Measurements from ENCODE around the gene AFMID. TPM values are rescaled to one million over a fixed set of nuclear protein-coding genes. Genes with fewer than 3 reads are reported as not detected.

The AFMID gene
- total RNA-seq, 2 donors from 2014 or later, result 1.5 to 2.9 TPM

DNA sequence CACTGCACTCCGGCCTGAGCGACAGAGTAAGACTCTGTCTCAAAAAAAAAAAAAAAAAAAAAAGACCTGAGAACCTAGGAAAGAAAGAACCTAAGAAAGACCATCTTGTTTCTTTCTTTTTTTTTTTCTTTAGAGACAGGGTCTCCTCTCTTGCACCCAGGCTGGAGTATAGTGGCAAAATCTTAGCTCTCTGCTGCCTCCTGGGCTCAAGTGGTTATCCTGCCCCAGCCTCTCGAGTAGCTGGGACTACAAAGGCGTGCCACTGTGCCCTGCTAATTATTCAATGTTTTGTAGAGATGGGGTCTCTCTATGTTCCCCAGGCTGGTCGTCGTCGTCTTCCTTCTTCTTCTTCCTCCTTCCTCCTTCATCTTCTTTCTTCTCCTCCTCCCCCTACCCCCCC, 19.1 kb downstream of the AFMID start:
- no peak overlapping the region for H3K4me3 Mint-ChIP-seq
- H3K36me3 Mint-ChIP-seq (ENCODE audit: low read depth), result no peaks in the 10 kb centered on the region
- ATAC-seq, result no peak
- peaks cover 3% of the 10 kb centered on the region for H3K4me1 Mint-ChIP-seq
- no peaks in the 10 kb centered on the region for H3K9me3 ChIP-seq (ENCODE audit: control insufficient read depth, low read length, poor library complexity, severe bottlenecking)
- no peak for DNase-seq
- no peak overlapping the region for H3K27ac Mint-ChIP-seq
- no peaks in the 10 kb centered on the region for H3K27me3 Mint-ChIP-seq

DNA sequence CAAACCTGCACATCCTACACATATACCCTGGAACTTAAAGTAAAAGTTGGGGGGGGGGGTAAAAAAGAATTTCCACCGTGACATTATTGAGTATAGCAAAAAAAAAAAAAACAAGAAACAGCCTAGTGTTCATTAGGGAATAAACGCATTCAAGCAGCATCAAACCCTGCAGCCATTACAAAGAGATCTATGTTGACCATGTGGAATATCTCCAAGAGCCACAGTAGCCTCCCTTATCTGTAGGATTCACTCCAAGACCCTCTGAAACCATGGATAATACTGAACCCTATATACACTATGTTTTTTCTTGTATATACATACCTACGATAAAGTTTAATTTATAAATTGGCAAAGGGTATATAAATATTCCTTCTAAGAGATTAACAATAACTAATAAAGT, 21.3 kb downstream of the AFMID start:
- ATAC-seq (no peak), DNase-seq (no peak)
- no peak overlapping the region for H3K27ac Mint-ChIP-seq
- no peaks in the 10 kb centered on the region for H3K27me3 Mint-ChIP-seq
- H3K9me3 ChIP-seq (ENCODE audit: control insufficient read depth, low read length, poor library complexity, severe bottlenecking), result no peaks in the 10 kb centered on the region
- H3K4me3 Mint-ChIP-seq, result no peak overlapping the region
- H3K4me1 Mint-ChIP-seq, result peaks cover 8% of the 10 kb centered on the region
- peaks cover 3% of the 10 kb centered on the region for H3K36me3 Mint-ChIP-seq (ENCODE audit: low read depth)

DNA sequence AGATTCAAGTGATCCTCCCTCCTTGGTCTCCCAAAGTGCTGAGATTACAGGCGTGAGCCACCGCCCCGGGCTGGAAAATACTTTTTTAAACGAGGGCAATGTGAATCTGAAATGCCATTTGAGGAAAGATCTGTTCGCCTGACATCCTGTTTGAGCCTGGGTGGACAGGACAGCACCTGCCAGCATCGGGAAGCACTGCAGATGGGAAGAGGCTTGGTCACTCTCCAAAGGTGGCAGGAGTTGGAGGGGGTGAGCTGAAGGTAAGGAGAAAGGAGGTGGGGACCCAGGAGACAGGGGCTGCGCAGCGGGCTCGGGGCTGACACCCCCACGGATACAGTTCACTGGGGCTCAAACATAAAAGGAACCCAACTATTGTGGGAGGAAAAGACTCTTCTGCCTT, 22.9 kb downstream of the AFMID start:
- DNase-seq (no peak), ATAC-seq (no peak)
- peaks cover 3% of the 10 kb centered on the region for H3K36me3 Mint-ChIP-seq (ENCODE audit: low read depth)
- H3K4me3 Mint-ChIP-seq, result no peak overlapping the region
- H3K27ac Mint-ChIP-seq, result no peak overlapping the region
- no peaks in the 10 kb centered on the region for H3K27me3 Mint-ChIP-seq
- no peaks in the 10 kb centered on the region for H3K9me3 ChIP-seq (ENCODE audit: control insufficient read depth, low read length, poor library complexity, severe bottlenecking)
- H3K4me1 Mint-ChIP-seq, result peaks cover 10% of the 10 kb centered on the region

DNA sequence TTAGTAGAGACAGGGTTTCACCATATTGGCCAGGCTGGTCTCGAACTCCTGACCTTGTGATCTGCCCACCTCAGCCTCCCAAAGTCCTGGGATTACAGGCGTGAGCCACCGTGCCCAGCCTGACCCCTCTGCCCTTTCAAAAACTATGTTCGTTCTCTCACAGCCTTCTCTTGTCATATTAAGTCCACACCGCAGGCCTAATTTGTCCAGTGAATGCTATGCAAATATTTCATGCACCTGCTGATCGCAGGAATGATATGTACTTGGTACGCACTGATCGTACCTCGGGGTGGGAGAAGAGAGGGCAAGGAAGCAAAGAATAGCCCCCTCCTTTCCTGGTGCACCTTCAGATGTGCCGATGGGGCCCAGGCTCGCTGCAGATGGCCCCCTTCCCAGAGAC, 23.9 kb downstream of the AFMID start:
- no peaks in the 10 kb centered on the region for H3K9me3 ChIP-seq (ENCODE audit: control insufficient read depth, low read length, poor library complexity, severe bottlenecking)
- H3K27ac Mint-ChIP-seq, result no peak overlapping the region
- ATAC-seq (no peak), DNase-seq (no peak)
- no peaks in the 10 kb centered on the region for H3K27me3 Mint-ChIP-seq
- H3K4me1 Mint-ChIP-seq, result peaks cover 10% of the 10 kb centered on the region
- no peak overlapping the region for H3K4me3 Mint-ChIP-seq
- H3K36me3 Mint-ChIP-seq (ENCODE audit: low read depth), result peaks cover 3% of the 10 kb centered on the region

DNA sequence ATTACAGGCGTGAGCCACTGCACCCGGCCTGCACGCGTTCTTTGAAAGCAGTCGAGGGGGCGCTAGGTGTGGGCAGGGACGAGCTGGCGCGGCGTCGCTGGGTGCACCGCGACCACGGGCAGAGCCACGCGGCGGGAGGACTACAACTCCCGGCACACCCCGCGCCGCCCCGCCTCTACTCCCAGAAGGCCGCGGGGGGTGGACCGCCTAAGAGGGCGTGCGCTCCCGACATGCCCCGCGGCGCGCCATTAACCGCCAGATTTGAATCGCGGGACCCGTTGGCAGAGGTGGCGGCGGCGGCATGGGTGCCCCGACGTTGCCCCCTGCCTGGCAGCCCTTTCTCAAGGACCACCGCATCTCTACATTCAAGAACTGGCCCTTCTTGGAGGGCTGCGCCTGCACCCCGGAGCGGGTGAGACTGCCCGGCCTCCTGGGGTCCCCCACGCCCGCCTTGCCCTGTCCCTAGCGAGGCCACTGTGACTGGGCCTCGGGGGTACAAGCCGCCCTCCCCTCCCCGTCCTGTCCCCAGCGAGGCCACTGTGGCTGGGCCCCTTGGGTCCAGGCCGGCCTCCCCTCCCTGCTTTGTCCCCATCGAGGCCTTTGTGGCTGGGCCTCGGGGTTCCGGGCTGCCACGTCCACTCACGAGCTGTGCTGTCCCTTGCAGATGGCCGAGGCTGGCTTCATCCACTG, 27.0 kb downstream of the AFMID start, which contains the start of gene BIRC5:
BIRC5 (plus strand) TSS at position 238 of the 690 bp plus-strand sequence; CDS start at position 302, 64 bp downstream.
- DNase-seq (peak; percentile 84 to 94 (median 87)), ATAC-seq (peak; percentile 100)
- Mint-ChIP-seq H3K4me3 (peak within 1 kb of the TSS; percentile 82), H3K4me1 (peaks cover 7% of the 10 kb centered on the region), H3K27me3 (no peaks in the 10 kb centered on the region), H3K27ac (no peak within 1 kb of the TSS), H3K36me3 (ENCODE audit: low read depth) (peaks cover 3% of the 10 kb centered on the region)
- H3K9me3 ChIP-seq (ENCODE audit: control insufficient read depth, low read length, poor library complexity, severe bottlenecking), result no peaks in the 10 kb centered on the region

DNA sequence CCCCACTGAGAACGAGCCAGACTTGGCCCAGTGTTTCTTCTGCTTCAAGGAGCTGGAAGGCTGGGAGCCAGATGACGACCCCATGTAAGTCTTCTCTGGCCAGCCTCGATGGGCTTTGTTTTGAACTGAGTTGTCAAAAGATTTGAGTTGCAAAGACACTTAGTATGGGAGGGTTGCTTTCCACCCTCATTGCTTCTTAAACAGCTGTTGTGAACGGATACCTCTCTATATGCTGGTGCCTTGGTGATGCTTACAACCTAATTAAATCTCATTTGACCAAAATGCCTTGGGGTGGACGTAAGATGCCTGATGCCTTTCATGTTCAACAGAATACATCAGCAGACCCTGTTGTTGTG, 27.5 kb downstream of the AFMID start:
- ATAC-seq, result no peak
- DNase-seq, result no peak
- peaks cover 7% of the 10 kb centered on the region for H3K4me1 Mint-ChIP-seq
- H3K27me3 Mint-ChIP-seq, result no peaks in the 10 kb centered on the region
- H3K36me3 Mint-ChIP-seq (ENCODE audit: low read depth), result peaks cover 3% of the 10 kb centered on the region
- H3K27ac Mint-ChIP-seq, result no peak overlapping the region
- H3K9me3 ChIP-seq (ENCODE audit: control insufficient read depth, low read length, poor library complexity, severe bottlenecking), result no peaks in the 10 kb centered on the region
- H3K4me3 Mint-ChIP-seq, result peak overlapping the region; percentile 82

DNA sequence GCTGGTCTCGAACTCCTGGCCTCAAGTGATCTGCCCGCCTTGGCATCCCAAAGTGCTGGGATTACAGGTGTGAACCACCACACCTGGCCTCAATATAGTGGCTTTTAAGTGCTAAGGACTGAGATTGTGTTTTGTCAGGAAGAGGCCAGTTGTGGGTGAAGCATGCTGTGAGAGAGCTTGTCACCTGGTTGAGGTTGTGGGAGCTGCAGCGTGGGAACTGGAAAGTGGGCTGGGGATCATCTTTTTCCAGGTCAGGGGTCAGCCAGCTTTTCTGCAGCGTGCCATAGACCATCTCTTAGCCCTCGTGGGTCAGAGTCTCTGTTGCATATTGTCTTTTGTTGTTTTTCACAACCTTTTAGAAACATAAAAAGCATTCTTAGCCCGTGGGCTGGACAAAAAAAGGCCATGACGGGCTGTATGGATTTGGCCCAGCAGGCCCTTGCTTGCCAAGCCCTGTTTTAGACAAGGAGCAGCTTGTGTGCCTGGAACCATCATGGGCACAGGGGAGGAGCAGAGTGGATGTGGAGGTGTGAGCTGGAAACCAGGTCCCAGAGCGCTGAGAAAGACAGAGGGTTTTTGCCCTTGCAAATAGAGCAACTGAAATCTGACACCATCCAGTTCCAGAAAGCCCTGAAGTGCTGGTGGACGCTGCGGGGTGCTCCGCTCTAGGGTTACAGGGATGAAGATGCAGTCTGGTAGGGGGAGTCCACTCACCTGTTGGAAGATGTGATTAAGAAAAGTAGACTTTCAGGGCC, 32.4 kb downstream of the AFMID start:
- H3K27ac Mint-ChIP-seq, result no peak overlapping the region
- H3K27me3 Mint-ChIP-seq, result no peaks in the 10 kb centered on the region
- H3K4me3 Mint-ChIP-seq, result no peak overlapping the region
- ATAC-seq, result no peak
- DNase-seq, result no peak
- H3K36me3 Mint-ChIP-seq (ENCODE audit: low read depth), result no peaks in the 10 kb centered on the region
- no peaks in the 10 kb centered on the region for H3K9me3 ChIP-seq (ENCODE audit: control insufficient read depth, low read length, poor library complexity, severe bottlenecking)
- peaks cover under 1% of the 10 kb centered on the region for H3K4me1 Mint-ChIP-seq

DNA sequence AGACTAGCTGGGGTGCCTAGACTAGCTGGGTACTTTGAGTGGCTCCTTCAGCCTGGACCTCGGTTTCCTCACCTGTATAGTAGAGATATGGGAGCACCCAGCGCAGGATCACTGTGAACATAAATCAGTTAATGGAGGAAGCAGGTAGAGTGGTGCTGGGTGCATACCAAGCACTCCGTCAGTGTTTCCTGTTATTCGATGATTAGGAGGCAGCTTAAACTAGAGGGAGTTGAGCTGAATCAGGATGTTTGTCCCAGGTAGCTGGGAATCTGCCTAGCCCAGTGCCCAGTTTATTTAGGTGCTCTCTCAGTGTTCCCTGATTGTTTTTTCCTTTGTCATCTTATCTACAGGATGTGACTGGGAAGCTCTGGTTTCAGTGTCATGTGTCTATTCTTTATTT, 35.9 kb downstream of the AFMID start:
- peaks cover 9% of the 10 kb centered on the region for H3K27me3 Mint-ChIP-seq
- no peak overlapping the region for H3K27ac Mint-ChIP-seq
- DNase-seq, result no peak
- no peak overlapping the region for H3K4me3 Mint-ChIP-seq
- ATAC-seq, result no peak
- H3K4me1 Mint-ChIP-seq, result no peaks in the 10 kb centered on the region
- no peaks in the 10 kb centered on the region for H3K36me3 Mint-ChIP-seq (ENCODE audit: low read depth)
- H3K9me3 ChIP-seq (ENCODE audit: control insufficient read depth, low read length, poor library complexity, severe bottlenecking), result no peaks in the 10 kb centered on the region

DNA sequence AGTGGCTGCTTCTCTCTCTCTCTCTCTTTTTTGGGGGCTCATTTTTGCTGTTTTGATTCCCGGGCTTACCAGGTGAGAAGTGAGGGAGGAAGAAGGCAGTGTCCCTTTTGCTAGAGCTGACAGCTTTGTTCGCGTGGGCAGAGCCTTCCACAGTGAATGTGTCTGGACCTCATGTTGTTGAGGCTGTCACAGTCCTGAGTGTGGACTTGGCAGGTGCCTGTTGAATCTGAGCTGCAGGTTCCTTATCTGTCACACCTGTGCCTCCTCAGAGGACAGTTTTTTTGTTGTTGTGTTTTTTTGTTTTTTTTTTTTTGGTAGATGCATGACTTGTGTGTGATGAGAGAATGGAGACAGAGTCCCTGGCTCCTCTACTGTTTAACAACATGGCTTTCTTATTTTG, 36.6 kb downstream of the AFMID start:
- Mint-ChIP-seq H3K4me3 (no peak overlapping the region), H3K36me3 (ENCODE audit: low read depth) (no peaks in the 10 kb centered on the region)

DNA sequence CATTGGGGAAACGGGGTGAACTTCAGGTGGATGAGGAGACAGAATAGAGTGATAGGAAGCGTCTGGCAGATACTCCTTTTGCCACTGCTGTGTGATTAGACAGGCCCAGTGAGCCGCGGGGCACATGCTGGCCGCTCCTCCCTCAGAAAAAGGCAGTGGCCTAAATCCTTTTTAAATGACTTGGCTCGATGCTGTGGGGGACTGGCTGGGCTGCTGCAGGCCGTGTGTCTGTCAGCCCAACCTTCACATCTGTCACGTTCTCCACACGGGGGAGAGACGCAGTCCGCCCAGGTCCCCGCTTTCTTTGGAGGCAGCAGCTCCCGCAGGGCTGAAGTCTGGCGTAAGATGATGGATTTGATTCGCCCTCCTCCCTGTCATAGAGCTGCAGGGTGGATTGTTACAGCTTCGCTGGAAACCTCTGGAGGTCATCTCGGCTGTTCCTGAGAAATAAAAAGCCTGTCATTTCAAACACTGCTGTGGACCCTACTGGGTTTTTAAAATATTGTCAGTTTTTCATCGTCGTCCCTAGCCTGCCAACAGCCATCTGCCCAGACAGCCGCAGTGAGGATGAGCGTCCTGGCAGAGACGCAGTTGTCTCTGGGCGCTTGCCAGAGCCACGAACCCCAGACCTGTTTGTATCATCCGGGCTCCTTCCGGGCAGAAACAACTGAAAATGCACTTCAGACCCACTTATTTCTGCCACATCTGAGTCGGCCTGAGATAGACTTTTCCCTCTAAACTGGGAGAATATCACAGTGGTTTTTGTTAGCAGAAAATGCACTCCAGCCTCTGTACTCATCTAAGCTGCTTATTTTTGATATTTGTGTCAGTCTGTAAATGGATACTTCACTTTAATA, 37.3 kb downstream of the AFMID start:
- Mint-ChIP-seq H3K27ac (peak overlapping the region; percentile 49), H3K36me3 (ENCODE audit: low read depth) (no peaks in the 10 kb centered on the region), H3K27me3 (peaks cover 9% of the 10 kb centered on the region), H3K4me3 (no peak overlapping the region), H3K4me1 (no peaks in the 10 kb centered on the region)
- H3K9me3 ChIP-seq (ENCODE audit: control insufficient read depth, low read length, poor library complexity, severe bottlenecking), result no peaks in the 10 kb centered on the region
- DNase-seq (no peak), ATAC-seq (no peak)

More for the DNA sequence above, 36.6 kb downstream of the AFMID start:
- Mint-ChIP-seq H3K4me1 (no peaks in the 10 kb centered on the region), H3K27me3 (peaks cover 9% of the 10 kb centered on the region), H3K27ac (peak overlapping the region; percentile 49)
- ATAC-seq (no peak), DNase-seq (no peak)
- no peaks in the 10 kb centered on the region for H3K9me3 ChIP-seq (ENCODE audit: control insufficient read depth, low read length, poor library complexity, severe bottlenecking)

DNA sequence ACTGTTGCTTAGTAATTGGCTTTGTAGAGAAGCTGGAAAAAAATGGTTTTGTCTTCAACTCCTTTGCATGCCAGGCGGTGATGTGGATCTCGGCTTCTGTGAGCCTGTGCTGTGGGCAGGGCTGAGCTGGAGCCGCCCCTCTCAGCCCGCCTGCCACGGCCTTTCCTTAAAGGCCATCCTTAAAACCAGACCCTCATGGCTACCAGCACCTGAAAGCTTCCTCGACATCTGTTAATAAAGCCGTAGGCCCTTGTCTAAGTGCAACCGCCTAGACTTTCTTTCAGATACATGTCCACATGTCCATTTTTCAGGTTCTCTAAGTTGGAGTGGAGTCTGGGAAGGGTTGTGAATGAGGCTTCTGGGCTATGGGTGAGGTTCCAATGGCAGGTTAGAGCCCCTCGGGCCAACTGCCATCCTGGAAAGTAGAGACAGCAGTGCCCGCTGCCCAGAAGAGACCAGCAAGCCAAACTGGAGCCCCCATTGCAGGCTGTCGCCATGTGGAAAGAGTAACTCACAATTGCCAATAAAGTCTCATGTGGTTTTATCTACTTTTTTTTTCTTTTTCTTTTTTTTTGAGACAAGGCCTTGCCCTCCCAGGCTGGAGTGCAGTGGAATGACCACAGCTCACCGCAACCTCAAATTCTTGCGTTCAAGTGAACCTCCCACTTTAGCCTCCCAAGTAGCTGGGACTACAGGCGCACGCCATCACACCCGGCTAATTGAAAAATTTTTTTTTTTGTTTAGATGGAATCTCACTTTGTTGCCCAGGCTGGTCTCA, 38.1 kb downstream of the AFMID start:
- DNase-seq (no peak), ATAC-seq (no peak)
- peaks cover 9% of the 10 kb centered on the region for H3K27me3 Mint-ChIP-seq
- H3K9me3 ChIP-seq (ENCODE audit: control insufficient read depth, low read length, poor library complexity, severe bottlenecking), result no peaks in the 10 kb centered on the region
- no peaks in the 10 kb centered on the region for H3K36me3 Mint-ChIP-seq (ENCODE audit: low read depth)
- H3K27ac Mint-ChIP-seq, result no peak overlapping the region
- H3K4me3 Mint-ChIP-seq, result no peak overlapping the region
- H3K4me1 Mint-ChIP-seq, result no peaks in the 10 kb centered on the region

DNA sequence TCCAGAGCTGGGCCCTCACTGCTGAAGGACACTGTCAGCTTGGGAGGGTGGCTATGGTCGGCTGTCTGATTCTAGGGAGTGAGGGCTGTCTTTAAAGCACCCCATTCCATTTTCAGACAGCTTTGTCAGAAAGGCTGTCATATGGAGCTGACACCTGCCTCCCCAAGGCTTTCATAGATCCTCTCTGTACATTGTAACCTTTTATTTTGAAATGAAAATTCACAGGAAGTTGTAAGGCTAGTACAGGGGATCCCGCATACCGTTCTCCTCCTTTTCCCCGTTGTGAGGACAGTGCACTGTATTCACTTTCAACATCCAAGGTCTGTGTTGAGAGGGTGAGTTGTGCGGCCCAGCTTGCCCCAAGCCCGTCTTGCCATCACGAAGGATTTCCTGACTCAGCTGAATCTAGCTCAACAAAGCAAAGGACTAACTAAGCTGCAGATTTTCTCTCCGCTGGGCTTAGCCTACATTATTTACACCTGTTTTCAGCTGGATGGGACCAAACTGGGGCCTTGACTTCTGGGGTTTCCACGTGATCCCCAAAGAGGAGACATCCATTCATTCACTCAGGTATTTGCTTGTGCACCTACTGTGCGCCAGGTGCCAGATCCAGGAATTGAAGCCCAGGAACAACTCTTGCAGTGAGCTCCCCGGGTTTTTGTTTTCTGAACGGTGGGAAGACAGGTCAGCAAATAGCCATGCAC, 39.0 kb downstream of the AFMID start:
- DNase-seq (no peak), ATAC-seq (no peak)
- no peaks in the 10 kb centered on the region for H3K9me3 ChIP-seq (ENCODE audit: control insufficient read depth, low read length, poor library complexity, severe bottlenecking)
- Mint-ChIP-seq H3K27me3 (peaks cover 18% of the 10 kb centered on the region), H3K4me3 (no peak overlapping the region), H3K36me3 (ENCODE audit: low read depth) (no peaks in the 10 kb centered on the region), H3K4me1 (no peaks in the 10 kb centered on the region), H3K27ac (no peak overlapping the region)

All from T-helper 17 cell (primary cell).